ENCODE data around the gene ESPL1.

Gene ESPL1

DNA sequence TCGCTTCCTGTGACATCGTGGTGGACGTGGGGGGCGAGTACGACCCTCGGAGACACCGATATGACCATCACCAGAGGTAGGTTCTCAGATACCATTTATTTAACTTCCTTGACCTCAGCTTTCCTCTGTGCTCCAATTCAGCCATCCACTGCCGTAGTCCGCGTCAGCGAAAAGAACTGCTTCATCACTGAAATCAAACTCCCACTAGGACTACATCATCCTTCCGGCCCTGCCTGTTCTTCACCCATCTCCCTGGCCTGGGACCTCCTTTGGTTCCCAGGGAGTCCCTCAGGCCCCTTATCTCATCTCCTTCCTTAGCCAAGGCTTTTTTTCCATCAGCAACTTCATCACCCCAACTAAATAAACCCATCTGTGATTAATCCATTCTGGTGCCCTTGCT lies 32.1 kb downstream of the ESPL1 start:
- ChIA-PET POLR2A (interaction anchor here (1.1 to 4.5 kb wide), 3 partner anchors 9 to 21 kb away, joined by 3 to 51 read pairs (median 11); partner anchors contain the start of gene AAAS), CTCF (interaction anchor here (1.3 to 1.8 kb wide), 2 partner anchors 21 to 140 kb away, joined by 3 to 9 read pairs; partner anchors contain the start of gene AAAS)
- TF ChIP-seq CTBP1 (IDR thresholded peaks at IDR 0.05; ENCODE audit: borderline replicate concordance) (no peak), ARNT (IDR thresholded peaks at IDR 0.05) (no peak), FOXK2 (IDR thresholded peaks at IDR 0.05) (no peak), NFRKB (IDR thresholded peaks at IDR 0.05) (no peak), BHLHE40 (IDR thresholded peaks at IDR 0.05; ENCODE audit: borderline replicate concordance) (no peak), SP1 (IDR thresholded peaks at IDR 0.05) (no peak), SUZ12 (IDR thresholded peaks at IDR 0.05) (no peak), ZNF384 (IDR thresholded peaks at IDR 0.05) (no peak), L3MBTL2 (conservative IDR thresholded peaks at IDR 0.05) (no peak), HDGF (IDR thresholded peaks at IDR 0.05; ENCODE audit: borderline replicate concordance) (no peak), FOXM1 (IDR thresholded peaks at IDR 0.05; ENCODE audit: borderline replicate concordance) (no peak), TARDBP (IDR thresholded peaks at IDR 0.05) (no peak), LEF1 (IDR thresholded peaks at IDR 0.05; ENCODE audit: borderline replicate concordance) (no peak)
- TF ChIP-seq, protein P1, sequence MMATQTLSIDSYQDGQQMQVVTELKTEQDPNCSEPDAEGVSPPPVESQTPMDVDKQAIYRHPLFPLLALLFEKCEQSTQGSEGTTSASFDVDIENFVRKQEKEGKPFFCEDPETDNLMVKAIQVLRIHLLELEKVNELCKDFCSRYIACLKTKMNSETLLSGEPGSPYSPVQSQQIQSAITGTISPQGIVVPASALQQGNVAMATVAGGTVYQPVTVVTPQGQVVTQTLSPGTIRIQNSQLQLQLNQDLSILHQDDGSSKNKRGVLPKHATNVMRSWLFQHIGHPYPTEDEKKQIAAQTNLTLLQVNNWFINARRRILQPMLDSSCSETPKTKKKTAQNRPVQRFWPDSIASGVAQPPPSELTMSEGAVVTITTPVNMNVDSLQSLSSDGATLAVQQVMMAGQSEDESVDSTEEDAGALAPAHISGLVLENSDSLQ (IDR thresholded peaks at IDR 0.05) = no peak
- no peak for DNase-seq (ENCODE audit: extremely low spot score)

GRCh38 chr12:53302903-53303302 lies 34.8 kb downstream of the ESPL1 start:
- no peak for DNase-seq (ENCODE audit: extremely low spot score)
- CTCF ChIA-PET = interaction anchor here (2.1 kb wide), 1 partner anchor 19 kb away, joined by 8 read pairs; the partner anchor contains the start of gene AAAS
- POLR2A ChIA-PET = interaction anchor here (1.0 to 4.5 kb wide), 2 partner anchors 17 to 18 kb away, joined by 3 to 51 read pairs; partner anchors contain the start of gene AAAS
- TF ChIP-seq TARDBP (IDR thresholded peaks at IDR 0.05) (no peak), SUZ12 (IDR thresholded peaks at IDR 0.05) (no peak), SP1 (IDR thresholded peaks at IDR 0.05) (no peak), ELF4 (IDR thresholded peaks at IDR 0.05) (no peak), ZNF384 (IDR thresholded peaks at IDR 0.05) (no peak), ARNT (IDR thresholded peaks at IDR 0.05) (no peak), CTBP1 (IDR thresholded peaks at IDR 0.05; ENCODE audit: borderline replicate concordance) (no peak), NFRKB (IDR thresholded peaks at IDR 0.05) (no peak), FOXA1 (IDR thresholded peaks at IDR 0.05) (no peak), FOXK2 (IDR thresholded peaks at IDR 0.05) (no peak), LEF1 (IDR thresholded peaks at IDR 0.05; ENCODE audit: borderline replicate concordance) (no peak), L3MBTL2 (conservative IDR thresholded peaks at IDR 0.05) (no peak), BHLHE40 (IDR thresholded peaks at IDR 0.05; ENCODE audit: borderline replicate concordance) (no peak)
- TF ChIP-seq, protein P1 (IDR thresholded peaks at IDR 0.05) = no peak

DNA sequence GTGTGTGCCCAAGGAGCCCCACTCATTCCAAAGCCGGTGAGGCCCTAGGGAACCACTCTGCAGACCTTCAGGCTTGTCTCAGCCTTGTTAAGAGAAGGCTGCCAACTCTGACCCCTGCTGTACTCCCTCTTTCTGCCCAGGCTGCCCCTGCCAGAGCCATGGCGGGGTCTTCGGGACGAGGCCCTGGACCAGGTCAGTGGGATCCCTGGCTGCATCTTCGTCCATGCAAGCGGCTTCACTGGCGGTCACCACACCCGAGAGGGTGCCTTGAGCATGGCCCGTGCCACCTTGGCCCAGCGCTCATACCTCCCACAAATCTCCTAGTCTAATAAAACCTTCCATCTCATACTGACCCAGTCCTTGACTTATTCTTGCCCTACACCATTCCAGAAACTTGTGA lies 38.7 kb downstream of the ESPL1 start:
- ChIA-PET POLR2A (interaction anchor here (1.4 kb wide), 1 partner anchor 15 kb away, joined by 5 read pairs; the partner anchor contains the start of gene AAAS), CTCF (no interaction called here)
- TF ChIP-seq CTBP1 (IDR thresholded peaks at IDR 0.05; ENCODE audit: borderline replicate concordance) (no peak), BHLHE40 (IDR thresholded peaks at IDR 0.05; ENCODE audit: borderline replicate concordance) (no peak), SP1 (IDR thresholded peaks at IDR 0.05) (no peak), HDGF (IDR thresholded peaks at IDR 0.05; ENCODE audit: borderline replicate concordance) (no peak), FOXA1 (IDR thresholded peaks at IDR 0.05) (no peak), TARDBP (IDR thresholded peaks at IDR 0.05) (no peak), LEF1 (IDR thresholded peaks at IDR 0.05; ENCODE audit: borderline replicate concordance) (no peak), NFRKB (IDR thresholded peaks at IDR 0.05) (no peak), ARNT (IDR thresholded peaks at IDR 0.05) (no peak), SUZ12 (IDR thresholded peaks at IDR 0.05) (no peak), L3MBTL2 (conservative IDR thresholded peaks at IDR 0.05) (no peak), FOXK2 (IDR thresholded peaks at IDR 0.05) (no peak), ELF4 (IDR thresholded peaks at IDR 0.05) (no peak)
- TF ChIP-seq, protein P1 (IDR thresholded peaks at IDR 0.05) = no peak
- no peak for DNase-seq (ENCODE audit: extremely low spot score)

- DNase-seq (ENCODE audit: extremely low spot score) = no peak
- CTCF ChIA-PET = interaction anchor here (2.0 kb wide), 1 partner anchor 13 kb away, joined by 7 read pairs; the partner anchor contains the start of gene AAAS
- TF ChIP-seq SP1 (IDR thresholded peaks at IDR 0.05) = no peak
- TF ChIP-seq BHLHE40 (IDR thresholded peaks at IDR 0.05; ENCODE audit: borderline replicate concordance) = no peak
- no peak for TF ChIP-seq HDGF (IDR thresholded peaks at IDR 0.05; ENCODE audit: borderline replicate concordance)
- no peak for TF ChIP-seq FOXK2 (IDR thresholded peaks at IDR 0.05)
- TF ChIP-seq TARDBP (IDR thresholded peaks at IDR 0.05) = no peak
- no peak for TF ChIP-seq SUZ12 (IDR thresholded peaks at IDR 0.05)
- TF ChIP-seq ARNT (IDR thresholded peaks at IDR 0.05) = no peak
- no peak for TF ChIP-seq L3MBTL2 (conservative IDR thresholded peaks at IDR 0.05)
- TF ChIP-seq, protein P1 (IDR thresholded peaks at IDR 0.05) = no peak
- no peak for TF ChIP-seq LEF1 (IDR thresholded peaks at IDR 0.05; ENCODE audit: borderline replicate concordance)
- POLR2A ChIA-PET = interaction anchor here (0.9 to 2.7 kb wide), 4 partner anchors 9 to 17 kb away, joined by 3 to 11 read pairs (median 5); partner anchors contain the start of gene MYG1
Observed at GRCh38 chr12:53308276-53308675, 40.2 kb downstream of the ESPL1 start.

GRCh38 chr12:53313996-53314395 lies 45.9 kb downstream of the ESPL1 start:
- DNase-seq (ENCODE audit: extremely low spot score) = no peak
- POLR2A ChIA-PET = no interaction called here
- TF ChIP-seq FOXA1 (IDR thresholded peaks at IDR 0.05) (no peak), CTBP1 (IDR thresholded peaks at IDR 0.05; ENCODE audit: borderline replicate concordance) (no peak), NFRKB (IDR thresholded peaks at IDR 0.05) (no peak), BHLHE40 (IDR thresholded peaks at IDR 0.05; ENCODE audit: borderline replicate concordance) (no peak), L3MBTL2 (conservative IDR thresholded peaks at IDR 0.05) (no peak), SP1 (IDR thresholded peaks at IDR 0.05) (no peak), TARDBP (IDR thresholded peaks at IDR 0.05) (no peak), FOXM1 (IDR thresholded peaks at IDR 0.05; ENCODE audit: borderline replicate concordance) (no peak), ELF4 (IDR thresholded peaks at IDR 0.05) (no peak), SUZ12 (IDR thresholded peaks at IDR 0.05) (no peak), ZNF384 (IDR thresholded peaks at IDR 0.05) (no peak)
- TF ChIP-seq, protein P1 (IDR thresholded peaks at IDR 0.05) = no peak
- CTCF ChIA-PET = no interaction called here
